Hepatocyte (in vitro differentiated cells): ENCODE measurements around the gene LHFPL2.

Experiments
- EZH2 ChIP-seq: fragments of 200-600 bp; sonication (generic); IDR thresholded peaks from 2 replicates; pipeline ENCODE4 v1.6.1; 2016; ENCODE audit warnings: antibody characterized with exemption, mild to moderate bottlenecking, borderline replicate concordance
- EZH2phosphoT487 ChIP-seq: fragments of 200-600 bp; sonication (generic); IDR thresholded peaks from one replicate; pipeline ENCODE4 v1.6.1; 2018; ENCODE audit warnings: antibody characterized with exemption, mild to moderate bottlenecking, low read depth, moderate library complexity; ENCODE audit not compliant: unreplicated experiment, severe bottlenecking
- TF ChIP-seq, protein P1 (sequence below): fragments of 200-600 bp; sonication (generic); IDR thresholded peaks from 2 replicates; pipeline ENCODE4 v1.5.1; 2016; ENCODE audit warnings: antibody characterized with exemption, mild to moderate bottlenecking; ENCODE audit not compliant: poor library complexity

DNA sequence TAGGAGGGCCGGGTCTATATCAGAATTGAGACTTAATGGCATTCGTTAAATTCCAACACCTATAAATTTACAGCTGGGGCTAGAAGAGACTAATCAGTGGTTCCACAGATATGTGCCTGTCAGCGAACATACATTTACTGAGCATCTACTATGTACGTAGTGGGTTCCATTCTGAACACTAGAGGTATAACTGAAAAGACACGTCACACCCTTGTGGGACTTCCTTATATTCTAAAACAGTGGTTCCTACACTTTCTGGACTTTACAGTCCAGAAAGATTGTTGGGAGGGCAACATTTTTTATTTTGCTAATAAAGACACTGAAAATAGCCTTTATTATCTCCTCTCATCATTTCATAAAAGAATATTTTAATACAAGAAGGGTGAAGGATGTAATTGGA lies 147.7 kb downstream of the LHFPL2 start:
- TF ChIP-seq, protein P1, sequence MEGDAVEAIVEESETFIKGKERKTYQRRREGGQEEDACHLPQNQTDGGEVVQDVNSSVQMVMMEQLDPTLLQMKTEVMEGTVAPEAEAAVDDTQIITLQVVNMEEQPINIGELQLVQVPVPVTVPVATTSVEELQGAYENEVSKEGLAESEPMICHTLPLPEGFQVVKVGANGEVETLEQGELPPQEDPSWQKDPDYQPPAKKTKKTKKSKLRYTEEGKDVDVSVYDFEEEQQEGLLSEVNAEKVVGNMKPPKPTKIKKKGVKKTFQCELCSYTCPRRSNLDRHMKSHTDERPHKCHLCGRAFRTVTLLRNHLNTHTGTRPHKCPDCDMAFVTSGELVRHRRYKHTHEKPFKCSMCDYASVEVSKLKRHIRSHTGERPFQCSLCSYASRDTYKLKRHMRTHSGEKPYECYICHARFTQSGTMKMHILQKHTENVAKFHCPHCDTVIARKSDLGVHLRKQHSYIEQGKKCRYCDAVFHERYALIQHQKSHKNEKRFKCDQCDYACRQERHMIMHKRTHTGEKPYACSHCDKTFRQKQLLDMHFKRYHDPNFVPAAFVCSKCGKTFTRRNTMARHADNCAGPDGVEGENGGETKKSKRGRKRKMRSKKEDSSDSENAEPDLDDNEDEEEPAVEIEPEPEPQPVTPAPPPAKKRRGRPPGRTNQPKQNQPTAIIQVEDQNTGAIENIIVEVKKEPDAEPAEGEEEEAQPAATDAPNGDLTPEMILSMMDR, result no peak
- TF ChIP-seq EZH2, result no peak
- TF ChIP-seq EZH2phosphoT487, result no peak
